DND-41 (cell line): ENCODE measurements around the gene C6orf47.

Source experiments
- ATAC-seq: fragments of 200-7000 bp; cut with Tn5 transposase; 3 replicates; pipeline ENCODE4 v1.9.1; 2021; ENCODE audit warnings: low read depth; ENCODE audit not compliant: insufficient read depth
- DNase-seq: peaks from one replicate; pipeline ENCODE4 v3.0.0-alpha.2; 2020
- H2AFZ ChIP-seq: 2 replicates; pipeline ENCODE4 v1.6.0; 2012; ENCODE audit warnings: low read depth, low read length
- H3K27ac ChIP-seq: 2 replicates; pipeline ENCODE4 v1.5.1; 2012; ENCODE audit warnings: low read length, inconsistent platforms
- H3K27me3 ChIP-seq: fragments of 200-600 bp; sonication (generic); 2 replicates; pipeline ENCODE4 v1.6.0; 2012; ENCODE audit warnings: low read length, mild to moderate bottlenecking, inconsistent platforms; ENCODE audit not compliant: insufficient read depth, poor library complexity
- H3K36me3 ChIP-seq: 2 replicates; pipeline ENCODE4 v1.5.1; 2012; ENCODE audit warnings: low read length, inconsistent platforms; ENCODE audit not compliant: insufficient read depth
- H3K4me1 ChIP-seq: 2 replicates; pipeline ENCODE4 v1.5.1; 2012; ENCODE audit warnings: mild to moderate bottlenecking, low read length; ENCODE audit not compliant: insufficient read depth
- H3K4me2 ChIP-seq: 2 replicates; pipeline ENCODE4 v1.6.0; 2012; ENCODE audit warnings: mild to moderate bottlenecking, moderate library complexity, low read length, inconsistent platforms; ENCODE audit not compliant: insufficient read depth
- H3K4me3 ChIP-seq, 2 experiments: fragments of 200-600 bp in 1 of 2; shearing (Covaris generic) in 1 of 2; 2 replicates each; pipeline ENCODE4 v1.5.1; 2012 to 2016; ENCODE audit warnings: inconsistent platforms in 2 of 2, low read length in 2 of 2, mild to moderate bottlenecking in 2 of 2, low read depth in 1 of 2, moderate library complexity in 1 of 2
- H3K79me2 ChIP-seq: 2 replicates; pipeline ENCODE4 v1.6.0; 2012; ENCODE audit warnings: low read length, inconsistent platforms; ENCODE audit not compliant: insufficient read depth
- H3K9ac ChIP-seq: 2 replicates; pipeline ENCODE4 v1.6.0; 2012; ENCODE audit warnings: low read depth, mild to moderate bottlenecking, inconsistent platforms, low read length, moderate library complexity
- H3K9me3 ChIP-seq: 2 replicates; pipeline ENCODE4 v1.5.1; 2012; ENCODE audit warnings: low read length, moderate library complexity, mild to moderate bottlenecking, inconsistent platforms; ENCODE audit not compliant: insufficient read depth, severe bottlenecking
- H4K20me1 ChIP-seq: 2 replicates; pipeline ENCODE4 v1.6.0; 2012; ENCODE audit warnings: low read length; ENCODE audit not compliant: insufficient read depth
- CTCF ChIP-seq: IDR thresholded peaks from 2 replicates; pipeline ENCODE4 v1.5.1; 2012; ENCODE audit warnings: borderline replicate concordance, low read length, moderate library complexity, mild to moderate bottlenecking; ENCODE audit not compliant: poor library complexity, severe bottlenecking; ENCODE audit errors: extremely low read depth
- EZH2 ChIP-seq: IDR thresholded peaks from 3 replicates; pipeline ENCODE4 v1.6.1; 2012; ENCODE audit warnings: borderline replicate concordance, low read depth, mild to moderate bottlenecking, moderate library complexity, low read length, inconsistent platforms; ENCODE audit not compliant: severe bottlenecking

C6orf47 gene

GRCh38 chr6:31614075-31614619 is 46.4 kb downstream of the C6orf47 start:
- Histone ChIP-seq H3K4me2 (no peak overlapping the region), H3K27ac (no peak overlapping the region), H2AFZ (no peak overlapping the region)

GRCh38 chr6:31610968-31611367 is 49.6 kb downstream of the C6orf47 start:
- Histone ChIP-seq H3K4me1 (peaks cover 19% of the 10 kb centered on the region), H3K9me3 (no peaks in the 10 kb centered on the region), H3K79me2 (peaks cover 7% of the 10 kb centered on the region), H2AFZ (no peak overlapping the region), H4K20me1 (no peaks in the 10 kb centered on the region), H3K27ac (no peak overlapping the region), H3K36me3 (no peaks in the 10 kb centered on the region), H3K27me3 (no peaks in the 10 kb centered on the region), H3K4me3 (no peak overlapping the region), H3K9ac (no peak overlapping the region), H3K4me2 (no peak overlapping the region)
- DNase-seq (no peak), ATAC-seq (no peak)
- TF ChIP-seq EZH2 (no peak), CTCF (no peak)

More at GRCh38 chr6:31614075-31614619, 46.4 kb downstream of the C6orf47 start:
- Histone ChIP-seq H3K9ac (no peak overlapping the region), H3K27me3 (no peaks in the 10 kb centered on the region), H4K20me1 (no peaks in the 10 kb centered on the region), H3K9me3 (no peaks in the 10 kb centered on the region), H3K36me3 (no peaks in the 10 kb centered on the region), H3K4me1 (peaks cover 34% of the 10 kb centered on the region), H3K79me2 (peaks cover 15% of the 10 kb centered on the region), H3K4me3 (no peak overlapping the region)
- ATAC-seq (no peak), DNase-seq (no peak)
- TF ChIP-seq CTCF, result no peak
- TF ChIP-seq EZH2, result no peak

- no peak for DNase-seq
- H3K79me2 ChIP-seq, result no peaks in the 10 kb centered on the region
- H3K4me2 ChIP-seq, result no peak overlapping the region
- ATAC-seq, result no peak
- H3K4me3 ChIP-seq, result no peak overlapping the region
- H3K27ac ChIP-seq, result no peak overlapping the region
- no peak overlapping the region for H3K9ac ChIP-seq
- TF ChIP-seq CTCF (no peak), EZH2 (no peak)
- no peak overlapping the region for H2AFZ ChIP-seq
- peaks cover 7% of the 10 kb centered on the region for H3K4me1 ChIP-seq
- H4K20me1 ChIP-seq, result no peaks in the 10 kb centered on the region
- H3K9me3 ChIP-seq, result no peaks in the 10 kb centered on the region
- H3K27me3 ChIP-seq, result no peaks in the 10 kb centered on the region
- no peaks in the 10 kb centered on the region for H3K36me3 ChIP-seq
These were observed 50.8 kb downstream of the C6orf47 start for GRCh38 chr6:31609519-31610406.
